Testis (tissue), 3 donors: ENCODE measurements around the gene CLPSL1. TPM values are rescaled to one million over a fixed set of nuclear protein-coding genes. Genes with fewer than 3 reads are reported as not detected.

Experiments
- DNase-seq: peaks from one replicate; pipeline ENCODE4 v3.0.0-alpha.2; 2019
- H3K27ac ChIP-seq, 2 donors: fragments of 200-600 bp; sonication (generic); one replicate each; pipeline ENCODE4 v1.5.1; 2019
- H3K27me3 ChIP-seq: fragments of 200-600 bp; sonication (generic); one replicate; pipeline ENCODE4 v1.5.1; 2019
- H3K36me3 ChIP-seq: fragments of 200-600 bp; sonication (generic); one replicate; pipeline ENCODE4 v1.5.1; 2017; ENCODE audit warnings: low read depth; ENCODE audit errors: missing control alignments
- H3K4me1 ChIP-seq: fragments of 200-600 bp; sonication (generic); one replicate; pipeline ENCODE4 v1.5.1; 2019
- H3K4me3 ChIP-seq, 2 donors: fragments of 200-600 bp; sonication (generic); one replicate each; pipeline ENCODE4 v1.5.1; 2017 to 2019
- H3K9me3 ChIP-seq: fragments of 200-600 bp; sonication (generic); one replicate; pipeline ENCODE4 v1.5.1; 2017
- POLR2A ChIP-seq: fragments of 450-650 bp; IDR thresholded peaks from one replicate; pipeline ENCODE4 v1.6.1; 2017; ENCODE audit warnings: antibody characterized with exemption, mild to moderate bottlenecking, moderate library complexity
- WGBS, 2 donors: methylation state at CpG; one replicate each; pipeline ENCODE4 v1.1.5; 2018; 5-methylcytosine and 5-hydroxymethylcytosine counted together
- intact Hi-C: fragments of 100-400 bp; cut with DNase I; formaldehyde crosslinking; loops from one replicate; pipeline ENCODE4 v1.15.1; 2023; ENCODE audit warnings: low total_unique reads
- polyA plus RNA-seq: library from polyadenylated mRNA; stranded (reverse); fragments of 350-450 nt; fragmentation: Illumina TruSeq; extraction: RNeasy Lipid Tissue Mini Kit (QIAGEN cat#74804); gene quantifications from one replicate; pipeline ENCODE4 v1.2.3, GENCODE V29; 2014; ENCODE audit warnings: low read depth, low replicate concordance; ENCODE audit not compliant: insufficient read depth
- total RNA-seq, 2 donors: library from RNA; depleted of rRNA; stranded (reverse); fragments of >200 nt; gene quantifications; one replicate each; pipeline ENCODE4 v1.2.3, GENCODE V29; 2016
- TF ChIP-seq, protein P1 (sequence below), 3 experiments: fragments of 450-650 bp in 2 of 3; fragments of 200-600 bp in 1 of 3; sonication (generic) in 1 of 3; IDR thresholded peaks; one replicate each; pipeline ENCODE4 v1.5.1; 2016 to 2019; ENCODE audit warnings: antibody characterized with exemption in 3 of 3, mild to moderate bottlenecking in 2 of 3, moderate library complexity in 1 of 3

Gene CLPSL1
- total and polyA plus RNA-seq, 3 donors from 2014 or later, result not detected

DNA sequence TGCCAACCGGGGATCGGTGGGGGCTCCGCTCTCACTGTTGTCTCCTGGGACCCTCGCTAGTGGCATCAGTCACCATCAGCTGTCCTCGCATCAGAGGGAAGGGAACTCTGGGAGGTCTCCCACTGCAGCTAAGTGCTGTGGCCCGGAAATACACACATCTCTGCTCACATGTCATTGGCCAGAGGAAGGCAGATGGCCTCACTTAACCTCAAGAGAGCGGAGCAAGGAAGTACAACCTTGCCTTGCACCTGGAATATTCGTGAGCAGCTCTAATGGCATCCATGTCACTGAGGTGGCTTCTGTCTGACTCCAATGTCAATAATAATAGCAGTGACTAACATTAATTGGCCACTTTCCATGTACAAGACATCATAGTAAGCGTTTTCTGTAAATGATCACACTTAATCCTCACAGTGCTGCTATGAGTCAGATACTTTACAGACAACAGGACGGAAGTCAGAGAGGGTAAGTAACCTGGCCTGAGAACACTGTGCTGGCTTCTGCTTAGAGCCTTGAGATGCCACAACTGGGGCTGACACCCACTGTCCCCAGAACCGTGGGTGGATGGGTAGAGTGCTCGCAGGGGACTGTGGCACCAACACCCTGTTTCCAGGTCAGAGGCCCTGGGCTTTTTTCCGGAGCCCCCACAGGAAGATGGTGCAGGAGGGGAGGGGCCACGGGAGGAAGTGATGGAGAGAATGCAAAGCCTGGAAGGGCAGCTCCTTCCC is 30.3 kb downstream of the CLPSL1 start:
- H3K4me3 ChIP-seq, result no peak overlapping the region
- 73 to 80% methylated on average over 13 to 14 of the region's 14 CpGs for WGBS, 2 donors
- no peak for TF ChIP-seq POLR2A
- TF ChIP-seq, protein P1, sequence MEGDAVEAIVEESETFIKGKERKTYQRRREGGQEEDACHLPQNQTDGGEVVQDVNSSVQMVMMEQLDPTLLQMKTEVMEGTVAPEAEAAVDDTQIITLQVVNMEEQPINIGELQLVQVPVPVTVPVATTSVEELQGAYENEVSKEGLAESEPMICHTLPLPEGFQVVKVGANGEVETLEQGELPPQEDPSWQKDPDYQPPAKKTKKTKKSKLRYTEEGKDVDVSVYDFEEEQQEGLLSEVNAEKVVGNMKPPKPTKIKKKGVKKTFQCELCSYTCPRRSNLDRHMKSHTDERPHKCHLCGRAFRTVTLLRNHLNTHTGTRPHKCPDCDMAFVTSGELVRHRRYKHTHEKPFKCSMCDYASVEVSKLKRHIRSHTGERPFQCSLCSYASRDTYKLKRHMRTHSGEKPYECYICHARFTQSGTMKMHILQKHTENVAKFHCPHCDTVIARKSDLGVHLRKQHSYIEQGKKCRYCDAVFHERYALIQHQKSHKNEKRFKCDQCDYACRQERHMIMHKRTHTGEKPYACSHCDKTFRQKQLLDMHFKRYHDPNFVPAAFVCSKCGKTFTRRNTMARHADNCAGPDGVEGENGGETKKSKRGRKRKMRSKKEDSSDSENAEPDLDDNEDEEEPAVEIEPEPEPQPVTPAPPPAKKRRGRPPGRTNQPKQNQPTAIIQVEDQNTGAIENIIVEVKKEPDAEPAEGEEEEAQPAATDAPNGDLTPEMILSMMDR (IDR thresholded peaks at IDR 0.05), result no peak
- H3K9me3 ChIP-seq, result no peaks in the 10 kb centered on the region
- no peak overlapping the region for H3K27ac ChIP-seq
- peak; percentile 7 for DNase-seq
- no peaks in the 10 kb centered on the region for H3K36me3 ChIP-seq
- H3K27me3 ChIP-seq, result no peaks in the 10 kb centered on the region
- intact Hi-C loops, result no loop called here
- H3K4me1 ChIP-seq, result no peaks in the 10 kb centered on the region

DNA sequence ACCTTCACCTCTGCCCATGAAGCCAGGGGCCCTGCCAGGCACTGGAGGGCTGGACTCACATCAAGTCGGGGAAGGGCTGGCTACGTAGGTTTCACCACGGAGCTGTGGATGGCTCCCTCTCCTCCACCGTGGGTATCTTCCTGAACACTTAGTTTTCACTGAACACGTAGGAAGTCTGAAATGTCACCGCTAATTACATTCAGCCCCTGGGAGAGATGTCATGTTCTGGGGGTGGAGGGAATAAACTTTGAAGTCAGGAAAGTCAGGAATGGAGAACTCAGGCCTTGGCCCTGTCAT is 30.8 kb downstream of the CLPSL1 start:
- Histone ChIP-seq H3K27me3 (no peaks in the 10 kb centered on the region), H3K36me3 (no peaks in the 10 kb centered on the region), H3K4me1 (no peaks in the 10 kb centered on the region), H3K4me3 (no peak overlapping the region), H3K9me3 (no peaks in the 10 kb centered on the region), H3K27ac (no peak overlapping the region)
- no peak for DNase-seq
- intact Hi-C loops, result no loop called here
- 65 to 72% methylated on average over 3 to 6 of the region's 6 CpGs for WGBS, 2 donors
- TF ChIP-seq POLR2A, result no peak
- TF ChIP-seq, protein P1 (IDR thresholded peaks at IDR 0.05), result no peak

DNA sequence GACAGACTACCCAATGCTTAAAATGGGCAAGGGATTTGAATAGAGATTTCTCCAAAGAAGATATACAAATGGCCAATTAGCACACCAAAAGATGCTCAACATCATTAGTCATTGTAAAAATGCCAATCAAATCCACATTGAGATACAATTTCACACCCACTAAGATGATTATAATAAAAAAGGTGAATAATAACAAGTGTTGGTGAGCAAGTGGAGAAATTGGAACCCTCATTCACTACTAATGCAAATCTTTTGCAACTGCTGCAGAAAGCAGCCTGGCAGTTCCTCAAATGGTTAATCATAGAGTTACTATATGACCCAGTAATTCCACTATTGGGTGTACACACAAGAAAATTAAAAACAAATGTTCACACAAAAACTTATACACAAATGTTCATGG is 36.7 kb downstream of the CLPSL1 start:
- Histone ChIP-seq H3K4me3 (no peak overlapping the region), H3K4me1 (no peaks in the 10 kb centered on the region), H3K9me3 (no peaks in the 10 kb centered on the region), H3K27ac (no peak overlapping the region), H3K27me3 (no peaks in the 10 kb centered on the region), H3K36me3 (no peaks in the 10 kb centered on the region)
- intact Hi-C loops, result no loop called here
- DNase-seq, result no peak
- TF ChIP-seq POLR2A, result no peak
- TF ChIP-seq, protein P1 (IDR thresholded peaks at IDR 0.05), result no peak

DNA sequence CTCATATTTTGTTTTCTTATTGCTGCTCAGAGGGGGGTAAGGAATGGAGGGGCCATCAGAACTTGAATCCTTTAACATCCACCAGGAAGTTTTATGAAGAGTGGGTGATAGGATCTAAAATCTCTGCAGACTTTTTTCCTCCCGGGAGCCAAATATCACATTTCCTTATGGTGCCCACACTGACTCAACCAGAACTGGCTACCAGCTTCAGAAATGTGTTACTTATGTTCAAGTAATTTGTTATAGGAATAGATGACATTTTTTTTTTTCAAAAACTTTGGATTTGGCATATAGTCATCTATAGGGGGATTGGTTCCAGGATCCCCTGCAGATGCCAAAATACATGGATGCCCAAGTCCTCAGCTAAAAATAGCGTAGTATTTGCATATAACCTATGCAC is 42.8 kb downstream of the CLPSL1 start:
- Histone ChIP-seq H3K4me3 (no peak overlapping the region), H3K27ac (no peak overlapping the region), H3K9me3 (no peaks in the 10 kb centered on the region), H3K27me3 (no peaks in the 10 kb centered on the region), H3K36me3 (no peaks in the 10 kb centered on the region), H3K4me1 (no peaks in the 10 kb centered on the region)
- WGBS, 2 donors, result 81 to 98% methylated on average over 2 of the region's 2 CpGs
- intact Hi-C loops, result no loop called here
- TF ChIP-seq, protein P1 (IDR thresholded peaks at IDR 0.05), result no peak
- no peak for TF ChIP-seq POLR2A
- no peak for DNase-seq

DNA sequence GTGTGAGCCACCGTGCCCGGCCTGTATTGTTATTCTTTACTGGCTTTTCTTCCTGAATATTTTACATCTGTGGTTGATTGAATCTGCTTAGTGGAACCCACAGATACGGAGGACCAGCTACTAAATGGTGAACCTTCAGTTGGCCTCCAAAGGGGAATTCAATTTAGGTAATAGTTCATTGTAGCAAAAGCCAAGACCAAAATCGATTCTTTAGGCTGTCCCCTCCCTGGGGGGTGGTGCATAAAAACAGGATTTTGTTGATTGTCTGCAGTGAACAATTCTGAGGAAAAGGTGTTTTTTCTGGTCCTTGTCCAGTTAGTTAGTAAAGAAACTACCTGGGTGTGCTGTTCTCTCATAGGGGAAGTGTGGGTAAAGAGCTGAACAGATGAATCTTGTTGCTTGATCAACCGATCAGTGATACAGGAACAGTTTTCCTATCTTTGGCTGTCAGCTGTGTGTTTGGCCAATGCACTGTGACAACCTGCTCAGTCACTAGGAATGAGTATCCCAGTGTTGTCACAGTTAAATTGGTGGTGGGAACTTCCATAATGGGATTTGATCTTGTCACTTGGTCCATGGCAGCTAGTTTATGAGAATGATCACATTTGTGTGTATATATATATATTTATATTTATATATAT is 43.9 kb downstream of the CLPSL1 start:
- intact Hi-C loops, result no loop called here
- Histone ChIP-seq H3K4me3 (no peak overlapping the region), H3K27ac (no peak overlapping the region), H3K36me3 (no peaks in the 10 kb centered on the region), H3K9me3 (no peaks in the 10 kb centered on the region), H3K4me1 (no peaks in the 10 kb centered on the region), H3K27me3 (no peaks in the 10 kb centered on the region)
- no peak for TF ChIP-seq POLR2A
- TF ChIP-seq, protein P1 (IDR thresholded peaks at IDR 0.05), result no peak
- no peak for DNase-seq
- WGBS, 2 donors, result 85 to 94% methylated on average over 5 of the region's 5 CpGs
